NB4 (cell line): Measurements from ENCODE around the gene CDR2.

ENCODE experiments used
- POLR2A ChIP-seq: IDR thresholded peaks from 2 replicates; pipeline ENCODE4 v1.6.1; 2011; ENCODE audit warnings: mild to moderate bottlenecking; ENCODE audit not compliant: insufficient read length; ENCODE audit errors: extremely low read depth
- TF ChIP-seq, protein P1 (sequence below): IDR thresholded peaks from one replicate; pipeline ENCODE4 v1.5.1; 2012; ENCODE audit warnings: low read depth, low read length

DNA sequence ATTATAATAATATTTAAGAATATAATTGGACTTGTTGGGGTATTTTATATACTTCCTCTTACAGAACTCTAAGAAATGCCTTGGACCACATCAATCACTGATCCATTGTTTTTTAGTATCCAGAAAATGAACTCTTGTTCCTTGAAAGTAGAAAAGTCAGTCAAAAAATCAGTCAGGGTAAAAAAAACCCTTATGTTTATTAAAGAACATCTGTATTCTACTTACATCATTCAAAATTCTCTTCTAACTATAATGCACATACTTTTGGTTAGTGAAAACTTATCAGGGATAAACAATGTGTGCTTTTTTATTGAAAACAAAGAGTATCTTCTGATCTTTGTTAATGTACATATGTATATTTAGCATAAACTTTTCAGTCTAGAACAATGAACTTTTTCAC, 23.5 kb upstream of the CDR2 start:
- TF ChIP-seq, protein P1, sequence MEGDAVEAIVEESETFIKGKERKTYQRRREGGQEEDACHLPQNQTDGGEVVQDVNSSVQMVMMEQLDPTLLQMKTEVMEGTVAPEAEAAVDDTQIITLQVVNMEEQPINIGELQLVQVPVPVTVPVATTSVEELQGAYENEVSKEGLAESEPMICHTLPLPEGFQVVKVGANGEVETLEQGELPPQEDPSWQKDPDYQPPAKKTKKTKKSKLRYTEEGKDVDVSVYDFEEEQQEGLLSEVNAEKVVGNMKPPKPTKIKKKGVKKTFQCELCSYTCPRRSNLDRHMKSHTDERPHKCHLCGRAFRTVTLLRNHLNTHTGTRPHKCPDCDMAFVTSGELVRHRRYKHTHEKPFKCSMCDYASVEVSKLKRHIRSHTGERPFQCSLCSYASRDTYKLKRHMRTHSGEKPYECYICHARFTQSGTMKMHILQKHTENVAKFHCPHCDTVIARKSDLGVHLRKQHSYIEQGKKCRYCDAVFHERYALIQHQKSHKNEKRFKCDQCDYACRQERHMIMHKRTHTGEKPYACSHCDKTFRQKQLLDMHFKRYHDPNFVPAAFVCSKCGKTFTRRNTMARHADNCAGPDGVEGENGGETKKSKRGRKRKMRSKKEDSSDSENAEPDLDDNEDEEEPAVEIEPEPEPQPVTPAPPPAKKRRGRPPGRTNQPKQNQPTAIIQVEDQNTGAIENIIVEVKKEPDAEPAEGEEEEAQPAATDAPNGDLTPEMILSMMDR, result no peak
- TF ChIP-seq POLR2A, result no peak
